Uterus (tissue), 2 donors: Measurements from ENCODE around the gene ELF2.

Experiments used
- CTCF ChIP-seq, 4 experiments: fragments of 200-600 bp in 2 of 4; fragments of 450-650 bp in 2 of 4; sonication (generic) in 2 of 4; IDR thresholded peaks; one replicate each; pipeline ENCODE4 v1.5.1; 2016 to 2019; ENCODE audit warnings: antibody characterized with exemption in 4 of 4, mild to moderate bottlenecking in 2 of 4, moderate library complexity in 1 of 4
- POLR2A ChIP-seq, 2 donors: fragments of 450-650 bp; IDR thresholded peaks; one replicate each; pipeline ENCODE4 v1.6.1; 2016; ENCODE audit warnings: antibody characterized with exemption in 2 of 2, mild to moderate bottlenecking in 1 of 2, moderate library complexity in 1 of 2

GRCh38 chr4:139078926-139079325 lies 98.1 kb downstream of the ELF2 start:
- TF ChIP-seq CTCF (IDR thresholded peaks at IDR 0.05) (no peak), POLR2A (IDR thresholded peaks at IDR 0.05) (no peak)
